PC-9 (cell line): ENCODE data around the gene SDCCAG8. TPM values are rescaled to one million over a fixed set of nuclear protein-coding genes. Genes with fewer than 3 reads are reported as not detected.

Source experiments
- BruUV-seq: library from RNA; stranded (reverse); fragments of 400-500 nt; replicated peaks from 2 replicates; lab custom pipeline; 2021; lab: Mats Ljungman, UMichigan
- CTCF ChIA-PET: fragments of 300-600 bp; sonication (Branson Sonifier 250); formaldehyde crosslinking; loops from one replicate; lab custom pipeline; 2022; ENCODE audit warnings: antibody characterized with exemption; lab: Charles Lee
- POLR2A ChIA-PET: fragments of 300-600 bp; sonication (Branson Sonifier 250); formaldehyde crosslinking; loops from one replicate; lab custom pipeline; 2022; ENCODE audit warnings: antibody characterized with exemption; ENCODE audit not compliant: unreplicated experiment; lab: Charles Lee
- DNase-seq, 2 experiments: peaks; one replicate each; pipeline versions ENCODE4 v3.0.0 to v3.0.0-alpha.2; 2015 to 2022; ENCODE audit warnings: mixed read lengths in 1 of 2
- H2AFZ ChIP-seq: fragments of 200-600 bp; sonication (generic); 2 replicates; pipeline ENCODE4 v1.8.1; 2017; ENCODE audit warnings: antibody characterized with exemption
- H3F3A ChIP-seq: fragments of 200-600 bp; sonication (generic); 2 replicates; pipeline ENCODE4 v1.8.1; 2017; ENCODE audit warnings: antibody characterized with exemption, mild to moderate bottlenecking, low read depth; ENCODE audit not compliant: insufficient read depth
- H3K27ac ChIP-seq: fragments of 200-600 bp; sonication (generic); 2 replicates; pipeline ENCODE4 v1.6.1; 2016; ENCODE audit warnings: mixed run types
- H3K27me3 ChIP-seq: fragments of 200-600 bp; sonication (generic); 2 replicates; pipeline ENCODE4 v1.6.1; 2016; ENCODE audit warnings: low read depth, mixed run types; ENCODE audit not compliant: insufficient read depth
- H3K36me3 ChIP-seq: fragments of 200-600 bp; sonication (generic); 2 replicates; pipeline ENCODE4 v1.6.1; 2016; ENCODE audit warnings: low read depth, mixed run types
- H3K4me1 ChIP-seq: fragments of 200-600 bp; sonication (generic); replicated peaks from 2 replicates; pipeline ENCODE4 v1.6.1; 2016; ENCODE audit warnings: mixed run types; ENCODE audit not compliant: insufficient read depth
- H3K4me2 ChIP-seq: fragments of 200-600 bp; sonication (generic); 2 replicates; pipeline ENCODE4 v1.6.1; 2017; ENCODE audit warnings: mixed run types
- H3K4me3 ChIP-seq: fragments of 200-600 bp; sonication (generic); 2 replicates; pipeline ENCODE4 v1.6.1; 2016; ENCODE audit warnings: mixed run types
- H3K79me2 ChIP-seq: fragments of 200-600 bp; sonication (generic); 2 replicates; pipeline ENCODE4 v1.6.1; 2017; ENCODE audit warnings: low read depth, mixed run types
- H3K9me2 ChIP-seq: fragments of 200-600 bp; sonication (generic); 2 replicates; pipeline ENCODE4 v1.8.1; 2017; ENCODE audit warnings: mild to moderate bottlenecking; ENCODE audit not compliant: insufficient read depth
- H3K9me3 ChIP-seq: fragments of 200-600 bp; sonication (generic); 2 replicates; pipeline ENCODE4 v1.8.1; 2016; ENCODE audit warnings: low read depth; ENCODE audit not compliant: insufficient read depth
- H4K20me1 ChIP-seq: fragments of 200-600 bp; sonication (generic); 2 replicates; pipeline ENCODE4 v1.8.1; 2017; ENCODE audit not compliant: insufficient read depth
- EZH2 ChIP-seq: fragments of 200-600 bp; sonication (generic); IDR thresholded peaks from 2 replicates; pipeline ENCODE4 v1.8.0; 2017; ENCODE audit warnings: antibody characterized with exemption, low read depth
- intact Hi-C: fragments of 100-400 bp; cut with micrococcal nuclease; formaldehyde crosslinking; loops from one replicate; pipeline ENCODE4 v1.10.0; 2022; ENCODE audit not compliant: unreplicated experiment
- total RNA-seq: library from RNA; stranded (reverse); gene quantifications from 2 replicates; pipeline ENCODE4 v1.2.3, GENCODE V29; 2021
- TF ChIP-seq, protein P1 (sequence below): fragments of 200-600 bp; sonication (generic); conservative IDR thresholded peaks from 2 replicates; pipeline ENCODE4 v1.6.1; 2017; ENCODE audit warnings: mixed run types, antibody characterized with exemption, mild to moderate bottlenecking, moderate library complexity

SDCCAG8 gene
- total RNA-seq, 1 experiment from 2014 or later: 22.7 TPM

GRCh38 chr1:243233908-243234307 is 21.9 kb upstream of the SDCCAG8 start:
- CTCF ChIA-PET: no interaction called here
- Histone ChIP-seq H4K20me1 (no peaks in the 10 kb centered on the region; the same call in 1 of the 2 replicates), H3K79me2 (peaks cover 14% of the 10 kb centered on the region; the same call in 1 of the 2 replicates), H3F3A (no peaks in the 10 kb centered on the region), H3K27ac (no peak overlapping the region), H2AFZ (no peak overlapping the region), H3K9me2 (no peaks in the 10 kb centered on the region), H3K27me3 (no peaks in the 10 kb centered on the region), H3K9me3 (peaks cover 19% of the 10 kb centered on the region), H3K4me3 (no peak overlapping the region), H3K4me2 (no peak overlapping the region), H3K36me3 (no peaks in the 10 kb centered on the region), H3K4me1 (no peaks in the 10 kb centered on the region)
- POLR2A ChIA-PET: no interaction called here
- intact Hi-C loops: no loop called here
- no peak for DNase-seq
- BruUV-seq: no TSS peak
- TF ChIP-seq, protein P1, sequence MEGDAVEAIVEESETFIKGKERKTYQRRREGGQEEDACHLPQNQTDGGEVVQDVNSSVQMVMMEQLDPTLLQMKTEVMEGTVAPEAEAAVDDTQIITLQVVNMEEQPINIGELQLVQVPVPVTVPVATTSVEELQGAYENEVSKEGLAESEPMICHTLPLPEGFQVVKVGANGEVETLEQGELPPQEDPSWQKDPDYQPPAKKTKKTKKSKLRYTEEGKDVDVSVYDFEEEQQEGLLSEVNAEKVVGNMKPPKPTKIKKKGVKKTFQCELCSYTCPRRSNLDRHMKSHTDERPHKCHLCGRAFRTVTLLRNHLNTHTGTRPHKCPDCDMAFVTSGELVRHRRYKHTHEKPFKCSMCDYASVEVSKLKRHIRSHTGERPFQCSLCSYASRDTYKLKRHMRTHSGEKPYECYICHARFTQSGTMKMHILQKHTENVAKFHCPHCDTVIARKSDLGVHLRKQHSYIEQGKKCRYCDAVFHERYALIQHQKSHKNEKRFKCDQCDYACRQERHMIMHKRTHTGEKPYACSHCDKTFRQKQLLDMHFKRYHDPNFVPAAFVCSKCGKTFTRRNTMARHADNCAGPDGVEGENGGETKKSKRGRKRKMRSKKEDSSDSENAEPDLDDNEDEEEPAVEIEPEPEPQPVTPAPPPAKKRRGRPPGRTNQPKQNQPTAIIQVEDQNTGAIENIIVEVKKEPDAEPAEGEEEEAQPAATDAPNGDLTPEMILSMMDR: no peak
- TF ChIP-seq EZH2: no peak

DNA sequence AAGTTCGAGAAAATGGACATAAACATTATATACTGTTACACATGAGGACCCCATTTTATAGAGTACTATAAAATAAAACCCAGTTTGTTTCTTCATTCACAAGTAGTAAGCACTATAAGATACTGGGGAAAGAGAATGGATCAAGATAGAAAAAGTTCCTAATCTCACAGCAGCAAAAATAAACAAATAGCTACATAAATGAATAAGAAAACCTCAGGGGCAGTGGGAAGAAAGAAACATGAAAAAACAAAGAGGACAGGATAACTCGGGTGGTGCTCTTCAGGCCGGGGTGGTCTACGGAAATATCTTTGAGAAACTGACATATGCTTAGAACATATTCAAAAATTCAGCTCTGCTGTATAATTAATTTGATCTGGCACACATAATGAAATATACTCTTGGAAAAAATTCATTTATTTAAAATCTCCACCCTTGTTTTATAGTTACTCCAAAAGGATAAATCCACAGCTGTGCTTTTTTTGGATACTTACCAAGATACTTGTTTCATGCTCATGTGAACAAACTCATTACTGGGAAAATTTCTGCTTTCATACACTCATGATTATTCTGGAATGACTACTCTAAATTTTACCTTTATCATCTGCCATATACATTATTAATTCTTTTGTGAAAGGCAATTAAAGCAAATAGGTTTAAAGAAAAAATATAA is 20.7 kb upstream of the SDCCAG8 start:
- ChIA-PET POLR2A (no interaction called here), CTCF (no interaction called here)
- no peaks in the 10 kb centered on the region; the same call in 1 of the 2 replicates for H4K20me1 ChIP-seq
- TF ChIP-seq, protein P1: no peak
- no peak for TF ChIP-seq EZH2
- H3F3A ChIP-seq: no peaks in the 10 kb centered on the region
- peaks cover 13% of the 10 kb centered on the region for H3K9me3 ChIP-seq
- no peak overlapping the region for H2AFZ ChIP-seq
- peaks cover 17% of the 10 kb centered on the region; the same call in 1 of the 2 replicates for H3K79me2 ChIP-seq
- intact Hi-C loops: no loop called here
- no peaks in the 10 kb centered on the region for H3K36me3 ChIP-seq
- H3K27me3 ChIP-seq: no peaks in the 10 kb centered on the region
- no peak overlapping the region for H3K4me2 ChIP-seq
- no peak overlapping the region for H3K27ac ChIP-seq
- H3K9me2 ChIP-seq: no peaks in the 10 kb centered on the region
- BruUV-seq: no TSS peak
- H3K4me1 ChIP-seq: no peaks in the 10 kb centered on the region
- DNase-seq: no peak
- no peak overlapping the region for H3K4me3 ChIP-seq

DNA sequence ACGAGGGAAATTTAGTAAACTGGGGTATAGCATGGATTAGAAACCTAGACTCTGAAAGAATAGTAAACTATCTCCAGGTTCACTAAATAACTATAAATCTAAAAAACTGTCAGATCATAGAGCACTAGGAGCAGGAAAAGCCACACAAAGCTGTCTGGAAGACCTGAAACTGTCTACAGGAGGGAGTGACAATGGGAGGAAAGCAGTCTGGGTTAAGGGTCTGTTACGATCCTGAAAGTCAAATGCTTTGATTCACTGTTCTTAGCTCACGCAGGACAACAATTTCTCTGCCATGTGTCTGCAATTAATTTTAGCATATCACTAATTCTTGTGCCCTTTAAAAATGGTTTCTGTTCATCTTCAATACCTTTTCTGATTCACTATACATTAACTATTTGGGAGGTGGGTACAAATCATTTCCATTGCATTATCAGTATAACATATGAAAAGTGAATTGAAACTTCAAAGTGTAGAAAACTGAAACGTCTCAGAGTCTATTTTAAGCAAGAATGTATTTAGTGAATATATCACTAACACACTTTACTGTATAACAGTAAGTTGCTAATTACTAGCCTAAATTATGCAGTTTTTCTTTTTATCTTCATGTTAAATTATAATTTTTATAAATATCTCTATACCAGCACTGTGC is 19.1 kb upstream of the SDCCAG8 start:
- Histone ChIP-seq H4K20me1 (no peaks in the 10 kb centered on the region; the same call in 1 of the 2 replicates), H2AFZ (no peak overlapping the region), H3F3A (no peaks in the 10 kb centered on the region), H3K27me3 (no peaks in the 10 kb centered on the region), H3K79me2 (peaks cover 17% of the 10 kb centered on the region; the same call in 1 of the 2 replicates), H3K27ac (no peak overlapping the region), H3K9me3 (peaks cover 3% of the 10 kb centered on the region), H3K9me2 (no peaks in the 10 kb centered on the region), H3K4me2 (no peak overlapping the region), H3K4me3 (no peak overlapping the region), H3K4me1 (no peaks in the 10 kb centered on the region), H3K36me3 (no peaks in the 10 kb centered on the region)
- intact Hi-C loops: no loop called here
- ChIA-PET CTCF (no interaction called here), POLR2A (no interaction called here)
- no peak for TF ChIP-seq EZH2
- no peak for DNase-seq
- BruUV-seq: no TSS peak
